Epithelial cell of proximal tubule (primary cell): ENCODE measurements around the gene MVK. TPM values are rescaled to one million over a fixed set of nuclear protein-coding genes. Genes with fewer than 3 reads are reported as not detected.

Source experiments
- DNase-seq: peaks from one replicate; pipeline ENCODE4 v3.0.0-alpha.2; 2011; ENCODE audit warnings: low read depth
- H3K4me3 ChIP-seq: 2 replicates; pipeline ENCODE4 v1.5.1; 2011; ENCODE audit warnings: low read depth, mild to moderate bottlenecking, low read length
- total RNA-seq: library from RNA; depleted of rRNA; stranded (reverse); fragments of >200 nt; gene quantifications from 2 replicates; pipeline ENCODE4 v1.2.3, GENCODE V29; 2015
- TF ChIP-seq, protein P1 (sequence below): conservative IDR thresholded peaks from 2 replicates; pipeline ENCODE4 v1.5.1; 2012; ENCODE audit warnings: low read depth, mild to moderate bottlenecking, low read length

Gene MVK
- total RNA-seq, 1 donor from 2014 or later: 28.5 TPM

DNA sequence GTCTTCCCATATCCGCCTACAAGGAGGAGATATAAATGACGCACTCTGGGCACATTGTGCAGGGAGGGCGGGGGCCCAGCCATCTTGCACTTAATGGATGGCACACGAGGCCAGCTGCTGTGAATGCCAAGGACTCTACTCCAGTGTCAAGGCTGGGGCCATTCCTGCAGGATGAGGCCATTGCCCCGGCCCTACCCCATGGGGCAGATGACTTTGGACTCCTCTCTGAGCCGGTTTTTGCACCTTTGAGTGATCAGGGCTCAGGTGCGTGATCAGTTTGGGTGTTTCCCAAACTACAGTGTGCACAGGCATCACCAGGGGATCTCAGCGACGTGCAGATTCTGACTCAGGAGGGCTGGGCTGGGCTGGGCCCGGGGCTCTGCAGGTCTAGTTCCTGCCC is 16.4 kb upstream of the MVK start:
- no peak overlapping the region for H3K4me3 ChIP-seq
- TF ChIP-seq, protein P1, sequence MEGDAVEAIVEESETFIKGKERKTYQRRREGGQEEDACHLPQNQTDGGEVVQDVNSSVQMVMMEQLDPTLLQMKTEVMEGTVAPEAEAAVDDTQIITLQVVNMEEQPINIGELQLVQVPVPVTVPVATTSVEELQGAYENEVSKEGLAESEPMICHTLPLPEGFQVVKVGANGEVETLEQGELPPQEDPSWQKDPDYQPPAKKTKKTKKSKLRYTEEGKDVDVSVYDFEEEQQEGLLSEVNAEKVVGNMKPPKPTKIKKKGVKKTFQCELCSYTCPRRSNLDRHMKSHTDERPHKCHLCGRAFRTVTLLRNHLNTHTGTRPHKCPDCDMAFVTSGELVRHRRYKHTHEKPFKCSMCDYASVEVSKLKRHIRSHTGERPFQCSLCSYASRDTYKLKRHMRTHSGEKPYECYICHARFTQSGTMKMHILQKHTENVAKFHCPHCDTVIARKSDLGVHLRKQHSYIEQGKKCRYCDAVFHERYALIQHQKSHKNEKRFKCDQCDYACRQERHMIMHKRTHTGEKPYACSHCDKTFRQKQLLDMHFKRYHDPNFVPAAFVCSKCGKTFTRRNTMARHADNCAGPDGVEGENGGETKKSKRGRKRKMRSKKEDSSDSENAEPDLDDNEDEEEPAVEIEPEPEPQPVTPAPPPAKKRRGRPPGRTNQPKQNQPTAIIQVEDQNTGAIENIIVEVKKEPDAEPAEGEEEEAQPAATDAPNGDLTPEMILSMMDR: no peak
- DNase-seq: no peak

GRCh38 chr12:109557805-109558204 is 15.8 kb upstream of the MVK start:
- DNase-seq: no peak
- TF ChIP-seq, protein P1: no peak
- H3K4me3 ChIP-seq: no peak overlapping the region

- DNase-seq: no peak
- H3K4me3 ChIP-seq: no peak overlapping the region
Measured at GRCh38 chr12:109558374-109559199, 15.0 kb upstream of the MVK start.

DNA sequence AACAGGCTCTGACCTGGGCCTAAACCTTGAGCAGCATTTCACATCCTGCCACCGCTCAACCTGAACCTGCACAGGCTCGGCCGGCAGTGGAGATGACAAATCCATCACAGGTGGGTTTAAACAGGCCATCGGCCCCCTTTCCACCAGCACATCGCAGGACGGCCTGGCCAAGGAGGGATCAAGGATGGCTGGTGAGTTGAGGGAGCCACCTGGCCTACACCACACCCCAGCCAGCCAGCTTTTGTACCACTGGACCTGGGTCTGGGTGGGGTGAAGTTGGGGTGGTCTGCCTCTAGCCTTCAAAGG is 14.4 kb upstream of the MVK start:
- TF ChIP-seq, protein P1: no peak
- H3K4me3 ChIP-seq: no peak overlapping the region
- no peak for DNase-seq

More at GRCh38 chr12:109558374-109559199, 15.0 kb upstream of the MVK start:
- TF ChIP-seq, protein P1: no peak

GRCh38 chr12:109559601-109560000 is 14.0 kb upstream of the MVK start:
- H3K4me3 ChIP-seq: no peak overlapping the region
- DNase-seq: no peak
- TF ChIP-seq, protein P1: no peak

- no peak overlapping the region for H3K4me3 ChIP-seq
- DNase-seq: no peak
- TF ChIP-seq, protein P1: no peak
Measured at GRCh38 chr12:109560867-109561710, 12.5 kb upstream of the MVK start.

- TF ChIP-seq, protein P1: no peak
- no peak overlapping the region for H3K4me3 ChIP-seq
- no peak for DNase-seq
Measured at GRCh38 chr12:109561711-109562030, 11.9 kb upstream of the MVK start.
